Measurements from ENCODE around the gene SUN3.

GRCh38 chr7:48017674-48018073 lies 11.2 kb downstream of the SUN3 start:
- TF ChIP-seq CTCF (IDR thresholded peaks at IDR 0.05) (no peak), EP300 (IDR thresholded peaks at IDR 0.05) (no peak), POLR2A (IDR thresholded peaks at IDR 0.05) (no peak)

All from tibial nerve (tissue), 4 donors.